GM10847 (cell line): ENCODE measurements around the gene PIAS4.

ENCODE experiments used
- POLR2A ChIP-seq: IDR thresholded peaks from 2 replicates; pipeline ENCODE4 v1.6.1; 2011; ENCODE audit not compliant: insufficient read length; ENCODE audit errors: extremely low read depth

The PIAS4 gene, protein sequence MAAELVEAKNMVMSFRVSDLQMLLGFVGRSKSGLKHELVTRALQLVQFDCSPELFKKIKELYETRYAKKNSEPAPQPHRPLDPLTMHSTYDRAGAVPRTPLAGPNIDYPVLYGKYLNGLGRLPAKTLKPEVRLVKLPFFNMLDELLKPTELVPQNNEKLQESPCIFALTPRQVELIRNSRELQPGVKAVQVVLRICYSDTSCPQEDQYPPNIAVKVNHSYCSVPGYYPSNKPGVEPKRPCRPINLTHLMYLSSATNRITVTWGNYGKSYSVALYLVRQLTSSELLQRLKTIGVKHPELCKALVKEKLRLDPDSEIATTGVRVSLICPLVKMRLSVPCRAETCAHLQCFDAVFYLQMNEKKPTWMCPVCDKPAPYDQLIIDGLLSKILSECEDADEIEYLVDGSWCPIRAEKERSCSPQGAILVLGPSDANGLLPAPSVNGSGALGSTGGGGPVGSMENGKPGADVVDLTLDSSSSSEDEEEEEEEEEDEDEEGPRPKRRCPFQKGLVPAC

GRCh38 chr19:4007021-4007835 lies at the start of gene PIAS4:
Gene PIAS4 (plus strand): TSS chr19:4007736. CDS start chr19:4007761, 25 bp downstream.
- peak; percentile 76 for TF ChIP-seq POLR2A

DNA sequence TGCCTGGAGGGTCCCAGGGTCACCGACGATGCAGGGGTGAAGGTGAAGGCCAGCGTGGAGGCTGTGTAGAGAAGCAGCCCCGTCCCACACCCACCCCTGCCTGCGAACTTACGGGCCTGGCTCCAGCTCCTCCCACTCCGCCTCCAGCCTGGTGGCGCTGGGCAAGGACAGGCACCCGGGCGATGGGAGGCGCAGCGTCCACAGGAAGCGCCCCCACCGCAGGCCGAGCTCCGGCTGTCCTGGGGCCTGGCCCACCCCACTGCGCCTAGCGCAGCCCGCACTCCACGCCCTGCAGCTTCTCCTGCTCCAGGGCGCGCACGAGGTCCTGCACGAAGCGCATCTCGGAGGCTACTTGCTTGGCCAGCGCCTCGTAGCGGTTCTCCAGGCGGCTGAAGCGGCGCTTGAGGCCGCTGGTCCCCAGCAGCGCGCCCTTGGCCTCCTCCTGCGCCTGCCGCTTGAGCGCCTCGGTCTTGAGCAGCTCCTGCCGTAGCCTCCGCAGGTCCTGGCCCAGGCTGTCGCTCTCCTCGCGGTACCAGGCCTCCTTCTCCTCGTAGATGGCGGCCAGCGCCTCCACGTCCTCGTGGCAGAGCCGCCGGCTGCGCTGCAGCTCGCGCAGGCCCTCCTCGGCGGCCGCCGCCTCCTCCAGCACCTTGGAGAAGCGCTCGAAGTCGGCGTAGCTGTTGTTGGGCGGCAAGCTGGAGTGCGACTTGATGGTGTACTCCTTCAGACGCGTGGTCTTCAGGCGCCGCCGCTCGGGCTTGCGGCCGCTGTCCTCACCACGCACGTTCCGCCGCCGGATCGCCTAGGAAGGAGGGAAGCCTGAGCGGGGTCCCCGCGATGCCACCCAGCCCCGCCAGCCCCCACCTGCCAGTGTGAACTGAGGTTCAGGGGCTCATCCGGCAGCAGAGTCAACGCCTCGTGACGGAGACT lies 48.4 kb upstream of the PIAS4 start:
- no peak for TF ChIP-seq POLR2A

- TF ChIP-seq POLR2A = no peak
Measured at GRCh38 chr19:3959766-3960131, 47.8 kb upstream of the PIAS4 start.

- TF ChIP-seq POLR2A = no peak
Measured at GRCh38 chr19:3961007-3961406, 46.5 kb upstream of the PIAS4 start.

DNA sequence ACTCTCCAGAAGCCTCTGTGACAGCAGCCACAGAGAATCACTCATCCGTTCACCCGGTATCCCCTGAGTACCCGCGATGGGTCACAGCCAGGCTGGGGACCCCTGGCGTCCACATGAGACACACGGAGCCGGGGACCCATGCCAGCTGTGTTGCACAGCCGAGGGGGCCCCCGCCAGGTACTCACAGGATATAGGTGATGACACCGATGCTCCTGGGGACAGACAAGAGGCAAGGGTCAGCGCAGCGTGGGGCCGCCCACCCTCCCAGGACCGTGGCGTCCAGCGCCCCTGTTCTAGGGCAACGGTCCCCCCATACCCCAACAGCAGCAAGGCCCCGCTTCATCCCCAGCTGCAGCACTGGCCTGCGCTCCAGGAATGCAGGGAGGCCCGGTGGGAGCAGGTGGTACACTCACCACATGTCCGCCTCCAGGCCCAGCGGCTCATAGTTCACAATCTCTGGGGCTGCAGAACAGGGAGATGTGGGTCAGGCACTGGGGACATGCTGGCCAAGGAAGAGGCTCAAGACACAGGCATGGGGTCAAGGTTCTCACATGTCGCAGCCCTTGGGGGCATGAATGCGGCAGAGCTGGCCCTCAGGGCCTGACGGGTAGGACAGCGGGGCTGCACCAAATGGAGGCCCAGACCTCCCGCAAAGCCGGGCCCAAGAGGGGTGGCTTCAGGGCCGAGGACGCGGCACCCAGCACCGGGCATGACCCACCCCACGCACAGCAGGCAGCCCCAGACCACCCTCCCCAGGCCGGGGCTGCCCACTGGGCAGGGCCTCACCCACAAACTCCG lies 43.9 kb upstream of the PIAS4 start:
- TF ChIP-seq POLR2A = no peak

- no peak for TF ChIP-seq POLR2A
Measured at GRCh38 chr19:3964256-3965194, 43.0 kb upstream of the PIAS4 start.

GRCh38 chr19:3966051-3967017 lies 41.2 kb upstream of the PIAS4 start:
- no peak for TF ChIP-seq POLR2A

DNA sequence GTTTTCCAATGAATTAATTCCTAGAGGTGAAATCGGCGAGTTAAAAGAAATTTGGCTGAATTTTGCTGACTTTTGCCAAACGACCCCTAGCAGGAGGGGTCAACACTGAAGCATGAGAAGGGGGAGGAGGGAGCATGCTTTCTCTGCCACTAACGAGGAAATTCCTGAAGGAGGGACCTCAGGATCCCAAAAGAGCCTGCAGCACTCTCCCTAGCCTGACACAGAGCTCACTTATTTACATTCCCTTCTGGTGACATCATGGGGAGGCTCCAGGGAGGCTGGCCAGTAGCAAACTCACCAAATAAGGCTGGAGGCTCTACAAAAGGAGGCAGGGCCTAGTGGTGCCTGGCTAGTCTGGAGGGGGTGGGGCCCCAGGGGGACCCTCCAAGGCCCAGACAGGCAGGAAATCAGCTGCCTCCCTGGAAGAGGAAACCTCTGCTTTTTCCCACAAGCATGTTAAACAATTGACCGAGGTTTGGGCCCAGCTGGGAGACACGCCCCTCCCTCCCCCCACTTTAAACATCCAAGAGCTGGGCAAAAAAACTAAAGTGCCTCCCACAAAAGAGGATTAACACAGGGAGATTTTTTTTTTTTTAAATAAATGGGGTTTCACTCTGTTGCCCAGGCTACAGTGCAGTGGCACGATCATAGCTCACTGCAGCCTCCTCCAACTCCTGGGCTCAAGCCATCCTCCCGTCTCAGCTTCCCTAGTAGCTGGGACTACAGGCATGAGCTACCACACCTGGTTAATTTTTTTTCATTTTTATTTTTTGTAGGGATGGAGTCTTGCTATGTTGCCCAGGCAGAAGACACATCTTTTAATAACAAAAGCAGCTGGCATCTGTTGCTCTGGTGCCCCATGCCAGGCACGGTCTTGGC lies 38.7 kb upstream of the PIAS4 start:
- no peak for TF ChIP-seq POLR2A

GRCh38 chr19:3969435-3970312 lies 37.9 kb upstream of the PIAS4 start:
- no peak for TF ChIP-seq POLR2A

DNA sequence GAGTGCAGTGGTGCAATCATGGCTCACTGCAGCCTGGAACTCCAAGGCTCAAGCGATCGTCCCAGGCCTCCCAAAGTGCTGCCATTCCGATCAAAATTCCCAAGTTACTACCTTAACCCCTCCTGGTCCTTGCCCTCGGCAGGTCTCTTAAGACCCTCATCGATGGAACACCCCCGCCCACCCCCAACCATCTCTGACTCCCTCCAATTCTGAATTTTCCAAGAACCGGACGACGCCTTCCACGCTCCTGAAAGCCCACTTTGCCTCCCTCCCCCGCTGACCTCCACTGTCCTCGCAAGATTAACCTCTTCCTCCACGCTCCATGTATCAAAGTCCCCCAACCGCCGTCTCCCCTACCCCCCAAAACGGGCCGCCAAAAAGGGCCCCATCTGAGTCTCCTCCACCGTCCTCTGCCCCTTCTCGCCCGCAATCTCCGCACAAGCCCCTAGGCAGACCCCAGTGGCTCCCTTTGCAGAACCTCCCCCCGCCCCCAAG lies 37.2 kb upstream of the PIAS4 start:
- no peak for TF ChIP-seq POLR2A
